GM12878 (cell line): ENCODE results near the gene BDKRB2. TPM values are rescaled to one million over a fixed set of nuclear protein-coding genes. Genes with fewer than 3 reads are reported as not detected.

ENCODE experiments used
- ATAC-seq: fragments of 200-7000 bp; cut with Tn5 transposase; 3 replicates; pipeline ENCODE4 v1.9.1; 2020; ENCODE audit warnings: mild to moderate bottlenecking, moderate library complexity
- BruUV-seq: library from RNA; stranded (reverse); fragments of 400-500 nt; replicated peaks from 2 replicates; lab custom pipeline; 2021; lab: Mats Ljungman, UMichigan
- CTCF ChIA-PET: fragments of 300-600 bp; sonication (Branson Sonifier 250); formaldehyde crosslinking; extraction: SDS; loops from one replicate; lab custom pipeline; 2021; ENCODE audit warnings: inconsistent platforms; lab: Yijun Ruan, JAX
- POLR2A ChIA-PET: fragments of 350-600 bp; formaldehyde crosslinking; extraction: SDS; loops from one replicate; lab custom pipeline; 2021; ENCODE audit warnings: inconsistent platforms; lab: Charles Lee
- RAD21 ChIA-PET: fragments of 300-600 bp; sonication (Branson Sonifier 250); formaldehyde crosslinking; loops from one replicate; lab custom pipeline; 2023; ENCODE audit warnings: antibody characterized with exemption; ENCODE audit not compliant: unreplicated experiment; lab: Charles Lee
- SMC1A ChIA-PET: fragments of 300-600 bp; sonication (Branson Sonifier 250); formaldehyde crosslinking; loops from one replicate; lab custom pipeline; 2023; ENCODE audit not compliant: unreplicated experiment, uncharacterized antibody; lab: Charles Lee
- DNase-seq: peaks from one replicate; pipeline ENCODE4 v3.0.0-alpha.2; 2011; ENCODE audit warnings: low read depth, low spot score
- FAIRE-seq: peaks from 3 replicates; lab custom pipeline; 2011; peaks lifted over from hg19 to GRCh38; lab: Jason Lieb, UNC
- H2AFZ ChIP-seq: 2 replicates; pipeline ENCODE4 v1.6.0; 2011; ENCODE audit warnings: low read depth, low read length, control low read depth; ENCODE audit not compliant: control insufficient read depth
- H3K27ac ChIP-seq: 2 replicates; pipeline ENCODE4 v1.5.1; 2011; ENCODE audit warnings: control low read depth; ENCODE audit not compliant: control insufficient read depth, insufficient read depth
- H3K27me3 ChIP-seq, 2 experiments: replicated peaks in 1 of 2; 2 replicates each; pipeline versions ENCODE4 v1.6.0 to v1.6.1; 2011; ENCODE audit warnings: low read length in 1 of 2; ENCODE audit not compliant: control insufficient read depth in 2 of 2, insufficient read depth in 2 of 2
- H3K36me3 ChIP-seq, 2 experiments: 2 replicates each; pipeline ENCODE4 v1.5.1; 2011; ENCODE audit warnings: low read length in 1 of 2; ENCODE audit not compliant: control insufficient read depth in 2 of 2, insufficient read depth in 2 of 2
- H3K4me1 ChIP-seq: 2 replicates; pipeline ENCODE4 v1.6.1; 2011; ENCODE audit warnings: mild to moderate bottlenecking, low read length, moderate library complexity, mixed read lengths; ENCODE audit not compliant: control insufficient read depth, insufficient read depth
- H3K4me2 ChIP-seq: 2 replicates; pipeline ENCODE4 v1.6.0; 2011; ENCODE audit warnings: control low read depth; ENCODE audit not compliant: control insufficient read depth, insufficient read depth
- H3K4me3 ChIP-seq: fragments of 200-600 bp; sonication (generic); 2 replicates; pipeline ENCODE4 v1.5.1; 2016
- H3K79me2 ChIP-seq: 2 replicates; pipeline ENCODE4 v1.6.0; 2011; ENCODE audit warnings: low read length; ENCODE audit not compliant: control insufficient read depth, insufficient read depth
- H3K9ac ChIP-seq: 2 replicates; pipeline ENCODE4 v1.8.0; 2011; ENCODE audit warnings: low read length, control low read depth, mixed read lengths; ENCODE audit not compliant: control insufficient read depth, insufficient read depth
- H3K9me3 ChIP-seq: replicated peaks from 3 replicates; pipeline ENCODE4 v1.5.1; 2011; ENCODE audit warnings: mild to moderate bottlenecking, low read length; ENCODE audit not compliant: control insufficient read depth, insufficient read depth
- H4K20me1 ChIP-seq: 2 replicates; pipeline ENCODE4 v1.6.0; 2011; ENCODE audit not compliant: control insufficient read depth, insufficient read depth
- BRCA1 ChIP-seq: IDR thresholded peaks from 2 replicates; pipeline ENCODE4 v1.6.1; 2011; ENCODE audit warnings: low read depth, low read length, improper control_type of control experiment
- GABPA ChIP-seq: IDR thresholded peaks from 2 replicates; pipeline ENCODE4 v1.6.1; 2014; ENCODE audit warnings: antibody characterized with exemption, low read depth, mild to moderate bottlenecking, inconsistent platforms
- HCFC1 ChIP-seq: fragments of 150-350 bp; IDR thresholded peaks from 2 replicates; pipeline ENCODE4 v1.6.1; 2014; ENCODE audit warnings: low read length
- HDAC6 ChIP-seq: fragments of 200-600 bp; sonication (generic); IDR thresholded peaks from one replicate; pipeline ENCODE4 v1.8.0; 2017; ENCODE audit warnings: antibody characterized with exemption; ENCODE audit not compliant: unreplicated experiment
- IKZF1 ChIP-seq: fragments of 450-650 bp; conservative IDR thresholded peaks from 2 replicates; pipeline ENCODE4 v1.6.1; 2017; ENCODE audit warnings: antibody characterized with exemption, mild to moderate bottlenecking
- WRNIP1 ChIP-seq: IDR thresholded peaks from 2 replicates; pipeline ENCODE4 v1.6.1; 2011; ENCODE audit warnings: low read depth, low read length, improper control_type of control experiment, borderline replicate concordance
- WGBS: methylation state at CpG from one replicate; pipeline ENCODE4 v1.1.6; 2016; ENCODE audit warnings: low lambda C conversion rate; ENCODE audit not compliant: insufficient replicate concordance, insufficient coverage; ENCODE audit errors: missing lambda C conversion rate; 5-methylcytosine and 5-hydroxymethylcytosine counted together
- in situ Hi-C: fragments of 300-500 bp; cut with MboI; formaldehyde crosslinking; loops from 9 replicates; pipeline ENCODE4 v1.14.3; 2018; ENCODE audit warnings: mixed read lengths
- intact Hi-C: fragments of 100-400 bp; cut with micrococcal nuclease; formaldehyde crosslinking; loops from one replicate; pipeline ENCODE4 v1.14.2; 2022; ENCODE audit not compliant: unreplicated experiment
- polyA plus RNA-seq, 11 experiments: library from polyadenylated mRNA; depleted of rRNA in 4 of 11; unstranded in 6 of 11; stranded (reverse) in 5 of 11; fragments of >200 nt; fragmentation: Nextera tagmentation in 4 of 11; fragmentation: Illumina TruSeq in 1 of 11; extraction: Ambion mirVana in 4 of 11; extraction: Trizol in 1 of 11; gene quantifications; 1 replicate in 1 of 11; 2 replicates in 10 of 11; pipeline versions ENCODE4 v1.2.1 to v1.2.3, GENCODE V29; 2011 to 2016; ENCODE audit warnings: inconsistent platforms in 2 of 11, missing spikeins in 2 of 11, low read depth in 1 of 11
- total RNA-seq, 4 experiments: library from RNA; depleted of rRNA in 3 of 4; stranded (reverse); fragments of >200 nt in 3 of 4; fragmentation: Illumina TruSeq in 1 of 4; extraction: Trizol in 1 of 4; gene quantifications; 2 replicates each; pipeline versions ENCODE4 v1.2.1 to v1.2.3, GENCODE V29; 2013 to 2021
- TF ChIP-seq, protein P1 (sequence below): IDR thresholded peaks from 2 replicates; pipeline ENCODE4 v1.6.1; 2011; ENCODE audit warnings: mild to moderate bottlenecking, low read depth, low read length, moderate library complexity; ENCODE audit not compliant: insufficient replicate concordance
- TF ChIP-seq, protein P2 (sequence below): fragments of 450-650 bp; IDR thresholded peaks from 2 replicates; pipeline ENCODE4 v1.6.1; 2018; ENCODE audit warnings: borderline replicate concordance, mild to moderate bottlenecking; ENCODE audit not compliant: partially characterized antibody
- TF ChIP-seq, protein P3 (sequence below): fragments of 450-650 bp; IDR thresholded peaks from 2 replicates; pipeline ENCODE4 v1.6.1; 2016; ENCODE audit warnings: mild to moderate bottlenecking
- TF ChIP-seq, protein P4 (sequence below): fragments of 450-650 bp; IDR thresholded peaks from 2 replicates; pipeline ENCODE4 v1.6.1; 2017; ENCODE audit warnings: mild to moderate bottlenecking, moderate library complexity
- TF ChIP-seq, protein P5 (sequence below), 3 experiments: IDR thresholded peaks in 2 of 3; conservative IDR thresholded peaks in 1 of 3; 2 replicates each; pipeline ENCODE4 v1.5.1; 2011; ENCODE audit warnings: low read depth in 3 of 3, low read length in 3 of 3, mild to moderate bottlenecking in 3 of 3, control low read depth in 2 of 3, moderate library complexity in 2 of 3, inconsistent platforms in 1 of 3, mixed read lengths in 1 of 3; ENCODE audit not compliant: control insufficient read depth in 2 of 3, insufficient read depth in 1 of 3; ENCODE audit errors: extremely low read depth in 1 of 3

Gene BDKRB2
- total and polyA plus RNA-seq, 10 of the 15 experiments (the other 5 are each of a cell fraction or from before 2014, with no cell fraction given): 0.08 TPM; not detected in 9

DNA sequence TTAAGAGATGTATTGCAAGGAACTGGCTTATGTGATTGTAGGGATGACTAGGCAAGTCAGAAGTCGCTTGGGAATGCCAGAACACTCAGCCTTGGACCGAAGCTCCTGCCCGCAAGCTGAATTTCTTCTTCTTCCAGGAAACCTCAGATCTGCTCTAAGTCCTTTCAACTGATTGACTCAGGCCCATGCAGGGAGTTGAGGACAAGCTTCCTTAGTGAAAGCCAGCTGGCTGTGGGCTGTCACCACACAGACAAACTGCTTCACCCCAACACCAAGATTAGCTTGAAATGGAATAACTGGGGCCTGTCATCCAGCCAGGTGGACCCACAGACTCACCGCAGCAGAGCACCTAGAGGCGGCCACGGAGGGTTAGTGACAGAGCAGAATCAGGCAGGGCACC lies 24.7 kb downstream of the BDKRB2 start:
- no peaks in the 10 kb centered on the region; a peak in 1 of 4 replicates for H3K27me3 ChIP-seq
- ChIA-PET CTCF (no interaction called here), SMC1A (interaction anchor here (0.6 kb wide), 1 partner anchor 112 kb away, joined by 3 read pairs; no protein-coding TSS in a partner anchor), RAD21 (no interaction called here), POLR2A (no interaction called here)
- WGBS: 52% methylated on average over 6 of the region's 6 CpGs
- no peak for DNase-seq
- no peaks in the 10 kb centered on the region for H3K4me1 ChIP-seq
- no peaks in the 10 kb centered on the region for H3K79me2 ChIP-seq
- H3K9ac ChIP-seq: no peak overlapping the region
- no peaks in the 10 kb centered on the region; the same call in 2 of the 3 replicates for H3K9me3 ChIP-seq
- no peak overlapping the region for H2AFZ ChIP-seq
- no peak overlapping the region for H3K27ac ChIP-seq
- H3K36me3 ChIP-seq: no peaks in the 10 kb centered on the region
- intact Hi-C loops: no loop called here
- no peak for ATAC-seq
- no peaks in the 10 kb centered on the region for H4K20me1 ChIP-seq
- BruUV-seq: no TSS peak
- in situ Hi-C loops: no loop called here
- no peak overlapping the region for H3K4me3 ChIP-seq
- no peak for FAIRE-seq
- H3K4me2 ChIP-seq: no peak overlapping the region
- TF ChIP-seq, protein P1, sequence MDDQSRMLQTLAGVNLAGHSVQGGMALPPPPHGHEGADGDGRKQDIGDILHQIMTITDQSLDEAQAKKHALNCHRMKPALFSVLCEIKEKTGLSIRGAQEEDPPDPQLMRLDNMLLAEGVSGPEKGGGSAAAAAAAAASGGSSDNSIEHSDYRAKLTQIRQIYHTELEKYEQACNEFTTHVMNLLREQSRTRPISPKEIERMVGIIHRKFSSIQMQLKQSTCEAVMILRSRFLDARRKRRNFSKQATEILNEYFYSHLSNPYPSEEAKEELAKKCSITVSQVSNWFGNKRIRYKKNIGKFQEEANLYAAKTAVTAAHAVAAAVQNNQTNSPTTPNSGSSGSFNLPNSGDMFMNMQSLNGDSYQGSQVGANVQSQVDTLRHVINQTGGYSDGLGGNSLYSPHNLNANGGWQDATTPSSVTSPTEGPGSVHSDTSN: no peak
- no peak for TF ChIP-seq IKZF1
- TF ChIP-seq, protein P2, sequence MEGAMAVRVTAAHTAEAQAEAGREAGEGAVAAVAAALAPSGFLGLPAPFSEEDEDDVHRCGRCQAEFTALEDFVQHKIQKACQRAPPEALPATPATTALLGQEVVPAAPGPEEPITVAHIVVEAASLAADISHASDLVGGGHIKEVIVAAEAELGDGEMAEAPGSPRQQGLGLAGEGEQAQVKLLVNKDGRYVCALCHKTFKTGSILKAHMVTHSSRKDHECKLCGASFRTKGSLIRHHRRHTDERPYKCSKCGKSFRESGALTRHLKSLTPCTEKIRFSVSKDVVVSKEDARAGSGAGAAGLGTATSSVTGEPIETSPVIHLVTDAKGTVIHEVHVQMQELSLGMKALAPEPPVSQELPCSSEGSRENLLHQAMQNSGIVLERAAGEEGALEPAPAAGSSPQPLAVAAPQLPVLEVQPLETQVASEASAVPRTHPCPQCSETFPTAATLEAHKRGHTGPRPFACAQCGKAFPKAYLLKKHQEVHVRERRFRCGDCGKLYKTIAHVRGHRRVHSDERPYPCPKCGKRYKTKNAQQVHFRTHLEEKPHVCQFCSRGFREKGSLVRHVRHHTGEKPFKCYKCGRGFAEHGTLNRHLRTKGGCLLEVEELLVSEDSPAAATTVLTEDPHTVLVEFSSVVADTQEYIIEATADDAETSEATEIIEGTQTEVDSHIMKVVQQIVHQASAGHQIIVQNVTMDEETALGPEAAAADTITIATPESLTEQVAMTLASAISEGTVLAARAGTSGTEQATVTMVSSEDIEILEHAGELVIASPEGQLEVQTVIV: no peak
- no peak for TF ChIP-seq HDAC6
- no peak for TF ChIP-seq BRCA1
- TF ChIP-seq HCFC1: no peak
- TF ChIP-seq, protein P3, sequence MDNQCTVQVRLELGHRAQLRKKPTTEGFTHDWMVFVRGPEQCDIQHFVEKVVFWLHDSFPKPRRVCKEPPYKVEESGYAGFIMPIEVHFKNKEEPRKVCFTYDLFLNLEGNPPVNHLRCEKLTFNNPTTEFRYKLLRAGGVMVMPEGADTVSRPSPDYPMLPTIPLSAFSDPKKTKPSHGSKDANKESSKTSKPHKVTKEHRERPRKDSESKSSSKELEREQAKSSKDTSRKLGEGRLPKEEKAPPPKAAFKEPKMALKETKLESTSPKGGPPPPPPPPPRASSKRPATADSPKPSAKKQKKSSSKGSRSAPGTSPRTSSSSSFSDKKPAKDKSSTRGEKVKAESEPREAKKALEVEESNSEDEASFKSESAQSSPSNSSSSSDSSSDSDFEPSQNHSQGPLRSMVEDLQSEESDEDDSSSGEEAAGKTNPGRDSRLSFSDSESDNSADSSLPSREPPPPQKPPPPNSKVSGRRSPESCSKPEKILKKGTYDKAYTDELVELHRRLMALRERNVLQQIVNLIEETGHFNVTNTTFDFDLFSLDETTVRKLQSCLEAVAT: no peak
- no peak for TF ChIP-seq WRNIP1
- TF ChIP-seq, protein P4, sequence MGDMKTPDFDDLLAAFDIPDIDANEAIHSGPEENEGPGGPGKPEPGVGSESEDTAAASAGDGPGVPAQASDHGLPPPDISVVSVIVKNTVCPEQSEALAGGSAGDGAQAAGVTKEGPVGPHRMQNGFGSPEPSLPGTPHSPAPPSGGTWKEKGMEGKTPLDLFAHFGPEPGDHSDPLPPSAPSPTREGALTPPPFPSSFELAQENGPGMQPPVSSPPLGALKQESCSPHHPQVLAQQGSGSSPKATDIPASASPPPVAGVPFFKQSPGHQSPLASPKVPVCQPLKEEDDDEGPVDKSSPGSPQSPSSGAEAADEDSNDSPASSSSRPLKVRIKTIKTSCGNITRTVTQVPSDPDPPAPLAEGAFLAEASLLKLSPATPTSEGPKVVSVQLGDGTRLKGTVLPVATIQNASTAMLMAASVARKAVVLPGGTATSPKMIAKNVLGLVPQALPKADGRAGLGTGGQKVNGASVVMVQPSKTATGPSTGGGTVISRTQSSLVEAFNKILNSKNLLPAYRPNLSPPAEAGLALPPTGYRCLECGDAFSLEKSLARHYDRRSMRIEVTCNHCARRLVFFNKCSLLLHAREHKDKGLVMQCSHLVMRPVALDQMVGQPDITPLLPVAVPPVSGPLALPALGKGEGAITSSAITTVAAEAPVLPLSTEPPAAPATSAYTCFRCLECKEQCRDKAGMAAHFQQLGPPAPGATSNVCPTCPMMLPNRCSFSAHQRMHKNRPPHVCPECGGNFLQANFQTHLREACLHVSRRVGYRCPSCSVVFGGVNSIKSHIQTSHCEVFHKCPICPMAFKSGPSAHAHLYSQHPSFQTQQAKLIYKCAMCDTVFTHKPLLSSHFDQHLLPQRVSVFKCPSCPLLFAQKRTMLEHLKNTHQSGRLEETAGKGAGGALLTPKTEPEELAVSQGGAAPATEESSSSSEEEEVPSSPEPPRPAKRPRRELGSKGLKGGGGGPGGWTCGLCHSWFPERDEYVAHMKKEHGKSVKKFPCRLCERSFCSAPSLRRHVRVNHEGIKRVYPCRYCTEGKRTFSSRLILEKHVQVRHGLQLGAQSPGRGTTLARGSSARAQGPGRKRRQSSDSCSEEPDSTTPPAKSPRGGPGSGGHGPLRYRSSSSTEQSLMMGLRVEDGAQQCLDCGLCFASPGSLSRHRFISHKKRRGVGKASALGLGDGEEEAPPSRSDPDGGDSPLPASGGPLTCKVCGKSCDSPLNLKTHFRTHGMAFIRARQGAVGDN: no peak
- no peak for TF ChIP-seq GABPA
- TF ChIP-seq, protein P5, sequence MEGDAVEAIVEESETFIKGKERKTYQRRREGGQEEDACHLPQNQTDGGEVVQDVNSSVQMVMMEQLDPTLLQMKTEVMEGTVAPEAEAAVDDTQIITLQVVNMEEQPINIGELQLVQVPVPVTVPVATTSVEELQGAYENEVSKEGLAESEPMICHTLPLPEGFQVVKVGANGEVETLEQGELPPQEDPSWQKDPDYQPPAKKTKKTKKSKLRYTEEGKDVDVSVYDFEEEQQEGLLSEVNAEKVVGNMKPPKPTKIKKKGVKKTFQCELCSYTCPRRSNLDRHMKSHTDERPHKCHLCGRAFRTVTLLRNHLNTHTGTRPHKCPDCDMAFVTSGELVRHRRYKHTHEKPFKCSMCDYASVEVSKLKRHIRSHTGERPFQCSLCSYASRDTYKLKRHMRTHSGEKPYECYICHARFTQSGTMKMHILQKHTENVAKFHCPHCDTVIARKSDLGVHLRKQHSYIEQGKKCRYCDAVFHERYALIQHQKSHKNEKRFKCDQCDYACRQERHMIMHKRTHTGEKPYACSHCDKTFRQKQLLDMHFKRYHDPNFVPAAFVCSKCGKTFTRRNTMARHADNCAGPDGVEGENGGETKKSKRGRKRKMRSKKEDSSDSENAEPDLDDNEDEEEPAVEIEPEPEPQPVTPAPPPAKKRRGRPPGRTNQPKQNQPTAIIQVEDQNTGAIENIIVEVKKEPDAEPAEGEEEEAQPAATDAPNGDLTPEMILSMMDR (IDR thresholded peaks at IDR 0.05 in 2 of 3, conservative IDR thresholded peaks at IDR 0.05 in 1 of 3; ENCODE audit: control insufficient read depth in 2 of 3, extremely low read depth in 1 of 3, insufficient read depth in 1 of 3, low read depth in 3 of 3, low read length in 3 of 3): no peak
